GM23248 (cell line): ENCODE data around the gene EOMES. TPM values are rescaled to one million over a fixed set of nuclear protein-coding genes. Genes with fewer than 3 reads are reported as not detected.

Experiments used
- DNase-seq: peaks from one replicate; pipeline ENCODE4 v3.0.0-alpha.2; 2015
- H2AFZ ChIP-seq: fragments of 200-600 bp; sonication (generic); 2 replicates; pipeline ENCODE4 v1.6.1; 2016; ENCODE audit warnings: antibody characterized with exemption
- H3F3A ChIP-seq: fragments of 200-600 bp; sonication (generic); 2 replicates; pipeline ENCODE4 v1.6.1; 2016; ENCODE audit warnings: mild to moderate bottlenecking, antibody characterized with exemption, mixed run types; ENCODE audit not compliant: insufficient read depth
- H3K27ac ChIP-seq: fragments of 200-600 bp; sonication (generic); 2 replicates; pipeline ENCODE4 v1.5.1; 2016; ENCODE audit warnings: mild to moderate bottlenecking
- H3K27me3 ChIP-seq: fragments of 200-600 bp; sonication (generic); replicated peaks from 2 replicates; pipeline ENCODE4 v1.6.1; 2016; ENCODE audit warnings: mild to moderate bottlenecking; ENCODE audit not compliant: insufficient read depth
- H3K36me3 ChIP-seq: fragments of 200-600 bp; sonication (generic); 2 replicates; pipeline ENCODE4 v1.6.1; 2016; ENCODE audit warnings: low read depth, mild to moderate bottlenecking
- H3K4me1 ChIP-seq: fragments of 200-600 bp; sonication (generic); 2 replicates; pipeline ENCODE4 v1.6.1; 2016; ENCODE audit warnings: mild to moderate bottlenecking; ENCODE audit not compliant: insufficient read depth
- H3K4me2 ChIP-seq: fragments of 200-600 bp; sonication (generic); one replicate; pipeline ENCODE4 v1.6.1; 2016; ENCODE audit warnings: mild to moderate bottlenecking; ENCODE audit not compliant: unreplicated experiment
- H3K4me3 ChIP-seq: fragments of 200-600 bp; sonication (generic); 2 replicates; pipeline ENCODE4 v1.5.1; 2016; ENCODE audit warnings: mild to moderate bottlenecking
- H3K79me2 ChIP-seq: fragments of 200-600 bp; sonication (generic); 2 replicates; pipeline ENCODE4 v1.6.1; 2016; ENCODE audit warnings: mild to moderate bottlenecking; ENCODE audit not compliant: insufficient read depth
- H3K9ac ChIP-seq: fragments of 200-600 bp; sonication (generic); 2 replicates; pipeline ENCODE4 v1.6.1; 2016; ENCODE audit warnings: mild to moderate bottlenecking
- H3K9me2 ChIP-seq: fragments of 200-600 bp; sonication (generic); 2 replicates; pipeline ENCODE4 v1.6.1; 2016; ENCODE audit warnings: mixed run types, mild to moderate bottlenecking, moderate library complexity; ENCODE audit not compliant: insufficient read depth
- H3K9me3 ChIP-seq: fragments of 200-600 bp; sonication (generic); one replicate; pipeline ENCODE4 v1.6.1; 2017; ENCODE audit warnings: low read depth
- H4K20me1 ChIP-seq: fragments of 200-600 bp; sonication (generic); 2 replicates; pipeline ENCODE4 v1.6.0; 2016; ENCODE audit not compliant: insufficient read depth
- EZH2 ChIP-seq: fragments of 200-600 bp; sonication (generic); IDR thresholded peaks from 2 replicates; pipeline ENCODE4 v1.6.1; 2018; ENCODE audit warnings: antibody characterized with exemption, mild to moderate bottlenecking; ENCODE audit not compliant: insufficient read depth, poor library complexity, severe bottlenecking
- EZH2phosphoT487 ChIP-seq: fragments of 200-600 bp; sonication (generic); IDR thresholded peaks from 2 replicates; pipeline ENCODE4 v1.6.1; 2018; ENCODE audit warnings: antibody characterized with exemption, moderate library complexity, mild to moderate bottlenecking, low read depth; ENCODE audit not compliant: insufficient read depth
- WGBS, 2 experiments: methylation state at CpG; one replicate each; pipeline ENCODE4 v1.1.6; 2015 to 2017; ENCODE audit warnings: low lambda C conversion rate in 2 of 2, low coverage in 1 of 2; ENCODE audit errors: missing lambda C conversion rate in 2 of 2; 5-methylcytosine and 5-hydroxymethylcytosine counted together
- in situ Hi-C: fragments of 300-500 bp; cut with MboI; formaldehyde crosslinking; loops from 2 replicates; pipeline ENCODE4 v1.15.0; 2020
- polyA plus RNA-seq: library from polyadenylated mRNA; unstranded; fragments of >200 nt; fragmentation: Nextera tagmentation; extraction: Ambion mirVana; gene quantifications from 2 replicates; pipeline ENCODE4 v1.2.1, GENCODE V29; 2016
- total RNA-seq: library from RNA; depleted of rRNA; stranded (reverse); fragments of >200 nt; shearing (Covaris generic); gene quantifications from 2 replicates; pipeline ENCODE4 v1.2.3, GENCODE V29; 2014

The EOMES gene
- total and polyA plus RNA-seq, 2 experiments from 2014 or later = 0.11 TPM; not detected in 1

DNA sequence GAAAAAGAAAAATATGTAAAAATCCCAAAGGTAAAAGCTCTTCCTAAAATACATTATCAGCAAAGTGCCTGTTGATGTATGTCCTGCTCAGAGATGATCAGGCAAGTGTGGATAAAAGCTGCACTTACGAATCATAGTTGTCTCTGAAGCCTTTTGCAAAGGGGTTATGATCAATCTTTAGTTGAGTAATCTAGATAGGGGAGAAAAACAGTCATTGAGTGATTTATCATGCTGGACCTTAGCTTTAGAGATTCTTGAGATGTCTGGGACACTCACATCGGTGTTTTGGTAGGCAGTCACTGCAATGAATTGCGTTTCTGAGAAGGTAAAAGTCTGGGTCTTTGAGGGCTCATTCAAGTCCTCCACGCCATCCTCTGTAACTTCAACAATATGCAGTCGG, 3.7 kb downstream of the EOMES start:
- 82 to 84% methylated on average over 5 of the region's 5 CpGs for WGBS, 2 experiments
- in situ Hi-C loops = loop anchor here (25.0 kb wide), 1 partner anchor 569 kb away; no protein-coding TSS in a partner anchor

DNA sequence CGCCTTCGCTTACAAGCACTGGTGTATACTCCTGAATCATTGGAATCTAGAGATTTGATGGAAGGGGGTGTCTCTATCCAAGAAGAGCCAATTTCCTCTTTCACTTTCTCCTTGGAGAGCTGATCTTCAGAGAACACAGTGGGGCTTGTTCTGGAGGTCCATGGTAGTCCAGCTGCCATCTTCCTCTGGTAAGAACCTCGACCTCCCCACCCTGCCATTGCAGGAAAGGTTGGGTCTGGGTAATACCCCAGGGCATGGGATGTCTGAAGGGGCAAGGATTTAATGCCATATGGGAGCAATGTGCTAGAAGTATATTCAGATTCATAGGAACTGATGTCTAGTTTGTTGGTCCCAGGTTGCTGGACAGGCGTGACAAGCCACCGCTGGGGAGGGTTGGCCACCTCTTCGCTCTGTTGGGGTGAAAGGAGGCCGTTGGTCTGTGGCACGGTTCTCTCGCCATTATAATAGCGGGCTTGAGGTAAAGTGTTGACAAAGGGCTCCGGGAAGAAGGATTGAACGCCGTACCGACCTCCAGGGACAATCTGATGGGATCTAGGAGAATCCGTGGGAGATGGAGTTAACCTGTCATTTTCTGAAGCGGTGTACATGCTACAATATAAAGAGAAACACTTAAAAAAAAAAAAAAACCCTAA, 4.8 kb downstream of the EOMES start:
- Histone ChIP-seq H3K9me3 (no peaks in the 10 kb centered on the region), H3F3A (peaks cover 9% of the 10 kb centered on the region; the same call in 1 of the 2 replicates), H3K4me1 (no peaks in the 10 kb centered on the region), H4K20me1 (no peaks in the 10 kb centered on the region), H3K4me2 (no peak overlapping the region), H3K79me2 (no peaks in the 10 kb centered on the region), H3K36me3 (no peaks in the 10 kb centered on the region), H3K9me2 (no peaks in the 10 kb centered on the region), H2AFZ (no peak overlapping the region), H3K27me3 (peaks cover 58% of the 10 kb centered on the region), H3K4me3 (no peak overlapping the region), H3K27ac (no peak overlapping the region), H3K9ac (no peak overlapping the region)
- TF ChIP-seq EZH2 (no peak), EZH2phosphoT487 (no peak)
- DNase-seq = no peak
- 86 to 90% methylated on average over 16 of the region's 16 CpGs for WGBS, 2 experiments
- in situ Hi-C loops = loop anchor here (25.0 kb wide), 1 partner anchor 570 kb away; no protein-coding TSS in a partner anchor

More for the DNA sequence above, 3.7 kb downstream of the EOMES start:
- no peak for DNase-seq
- H3K27ac ChIP-seq = no peak overlapping the region
- H4K20me1 ChIP-seq = no peaks in the 10 kb centered on the region
- peaks cover 69% of the 10 kb centered on the region for H3K27me3 ChIP-seq
- H3K9me3 ChIP-seq = no peaks in the 10 kb centered on the region
- no peak for TF ChIP-seq EZH2
- TF ChIP-seq EZH2phosphoT487 = no peak
- H3K4me2 ChIP-seq = no peak overlapping the region
- no peak overlapping the region for H3K9ac ChIP-seq
- H3K4me1 ChIP-seq = 0 out of 2 replicates have a peak, but pooled peaks cover under 1% of the 10 kb centered on the region
- H3K79me2 ChIP-seq = no peaks in the 10 kb centered on the region
- H3K36me3 ChIP-seq = no peaks in the 10 kb centered on the region
- H3F3A ChIP-seq = peaks cover 9% of the 10 kb centered on the region; the same call in 1 of the 2 replicates
- H2AFZ ChIP-seq = no peak overlapping the region
- no peak overlapping the region for H3K4me3 ChIP-seq
- no peaks in the 10 kb centered on the region for H3K9me2 ChIP-seq

DNA sequence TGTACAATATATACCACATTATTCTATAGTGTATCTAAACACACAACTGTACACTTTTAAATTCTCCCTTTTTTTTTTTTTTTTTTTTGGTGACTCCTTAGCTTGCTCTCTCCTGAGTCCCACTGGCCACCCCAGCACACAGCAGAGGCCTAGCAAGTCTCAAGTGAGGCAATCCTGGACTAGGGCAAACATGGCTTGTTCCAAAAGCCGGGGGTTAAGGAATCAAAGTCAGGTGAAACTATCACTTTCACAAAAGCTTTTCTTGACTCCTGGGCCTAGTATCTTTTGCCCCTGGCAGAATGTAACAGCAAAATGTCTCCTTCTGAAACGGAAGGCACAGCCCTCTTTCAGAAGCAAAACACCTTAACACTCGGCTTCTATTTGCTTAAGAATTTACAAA, 5.8 kb downstream of the EOMES start:
- 93 to 95% methylated on average over 3 of the region's 3 CpGs for WGBS, 2 experiments
- no peak overlapping the region for H3K27ac ChIP-seq
- no peaks in the 10 kb centered on the region for H3K9me2 ChIP-seq
- H3K9me3 ChIP-seq = no peaks in the 10 kb centered on the region
- H3K27me3 ChIP-seq = peaks cover 54% of the 10 kb centered on the region
- DNase-seq = no peak
- TF ChIP-seq EZH2 (no peak), EZH2phosphoT487 (no peak)
- no peak overlapping the region for H3K9ac ChIP-seq
- no peaks in the 10 kb centered on the region for H4K20me1 ChIP-seq
- H3K4me3 ChIP-seq = no peak overlapping the region
- H3K36me3 ChIP-seq = no peaks in the 10 kb centered on the region
- peaks cover 9% of the 10 kb centered on the region; the same call in 1 of the 2 replicates for H3F3A ChIP-seq
- H3K79me2 ChIP-seq = no peaks in the 10 kb centered on the region
- H3K4me2 ChIP-seq = no peak overlapping the region
- in situ Hi-C loops = loop anchor here (25.0 kb wide), 1 partner anchor 571 kb away; no protein-coding TSS in a partner anchor
- no peak overlapping the region for H2AFZ ChIP-seq
- no peaks in the 10 kb centered on the region for H3K4me1 ChIP-seq

DNA sequence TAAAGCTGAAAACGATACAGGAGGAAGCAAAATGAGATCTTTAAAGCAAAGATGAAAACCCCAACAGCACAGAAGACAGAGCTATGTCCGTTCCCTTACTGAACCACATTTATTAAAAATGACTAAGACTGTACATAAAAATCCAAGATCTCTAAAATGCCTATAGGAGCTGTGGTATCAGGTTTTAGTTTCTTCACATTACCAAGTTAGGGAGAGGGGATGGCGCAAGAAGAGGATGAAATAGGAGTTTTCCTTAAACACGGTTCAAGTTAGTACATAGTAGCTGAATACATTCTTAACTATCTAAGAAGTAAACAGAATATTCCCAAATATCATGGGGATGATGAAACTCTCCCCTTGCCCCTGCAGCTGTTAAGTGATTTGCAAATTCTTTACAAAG, 6.3 kb downstream of the EOMES start:
- no peak overlapping the region for H3K27ac ChIP-seq
- no peak overlapping the region for H3K9ac ChIP-seq
- H3K9me3 ChIP-seq = no peaks in the 10 kb centered on the region
- no peak for DNase-seq
- no peaks in the 10 kb centered on the region for H3K79me2 ChIP-seq
- H3K27me3 ChIP-seq = peaks cover 49% of the 10 kb centered on the region
- no peak overlapping the region for H3K4me2 ChIP-seq
- H4K20me1 ChIP-seq = no peaks in the 10 kb centered on the region
- no peak overlapping the region for H2AFZ ChIP-seq
- in situ Hi-C loops = loop anchor here (25.0 kb wide), 1 partner anchor 571 kb away; no protein-coding TSS in a partner anchor
- TF ChIP-seq EZH2 (no peak), EZH2phosphoT487 (no peak)
- H3K4me1 ChIP-seq = no peaks in the 10 kb centered on the region
- H3K9me2 ChIP-seq = no peaks in the 10 kb centered on the region
- H3K4me3 ChIP-seq = no peak overlapping the region
- H3F3A ChIP-seq = peaks cover 9% of the 10 kb centered on the region; the same call in 1 of the 2 replicates
- H3K36me3 ChIP-seq = no peaks in the 10 kb centered on the region
- 75 to 79% methylated on average over 4 of the region's 4 CpGs for WGBS, 2 experiments
